Neural progenitor cell (in vitro differentiated cells): Measurements from ENCODE around the gene VRK3. TPM values are rescaled to one million over a fixed set of nuclear protein-coding genes. Genes with fewer than 3 reads are reported as not detected.

Experiments used
- DNase-seq: peaks from one replicate; pipeline ENCODE4 v3.0.0-alpha.2; 2016; ENCODE audit warnings: low spot score
- H2AFZ ChIP-seq: fragments of 200-600 bp; sonication (generic); replicated peaks from 2 replicates; pipeline ENCODE4 v1.6.1; 2016; ENCODE audit warnings: antibody characterized with exemption
- H3F3A ChIP-seq: fragments of 200-600 bp; sonication (generic); 2 replicates; pipeline ENCODE4 v1.6.1; 2016; ENCODE audit warnings: antibody characterized with exemption, low read depth
- H3K27ac ChIP-seq: fragments of 200-600 bp; sonication (generic); 2 replicates; pipeline ENCODE4 v1.5.1; 2016; ENCODE audit warnings: mild to moderate bottlenecking
- H3K27me3 ChIP-seq: fragments of 200-600 bp; sonication (generic); 2 replicates; pipeline ENCODE4 v1.6.1; 2016; ENCODE audit warnings: mild to moderate bottlenecking, moderate library complexity
- H3K36me3 ChIP-seq: fragments of 200-600 bp; sonication (generic); 2 replicates; pipeline ENCODE4 v1.5.1; 2016
- H3K4me1 ChIP-seq: fragments of 200-600 bp; sonication (generic); 2 replicates; pipeline ENCODE4 v1.6.1; 2016; ENCODE audit warnings: mixed run types
- H3K4me2 ChIP-seq: fragments of 200-600 bp; sonication (generic); 2 replicates; pipeline ENCODE4 v1.6.1; 2016
- H3K4me3 ChIP-seq: fragments of 200-600 bp; sonication (generic); 2 replicates; pipeline ENCODE4 v1.5.1; 2016
- H3K79me2 ChIP-seq: fragments of 200-600 bp; sonication (generic); 2 replicates; pipeline ENCODE4 v1.6.1; 2016; ENCODE audit warnings: low read depth
- H3K9ac ChIP-seq: fragments of 200-600 bp; sonication (generic); 2 replicates; pipeline ENCODE4 v1.6.1; 2016
- H3K9me3 ChIP-seq: fragments of 200-600 bp; sonication (generic); 2 replicates; pipeline ENCODE4 v1.5.1; 2016; ENCODE audit warnings: low read depth
- H4K20me1 ChIP-seq: fragments of 200-600 bp; sonication (generic); 2 replicates; pipeline ENCODE4 v1.6.1; 2016; ENCODE audit warnings: low read depth
- H3K27ac Mint-ChIP-seq: 3 replicates; pipeline ENCODE4 v1.8.0; 2021; ENCODE audit warnings: mixed read lengths
- H3K27me3 Mint-ChIP-seq: 2 replicates; pipeline ENCODE4 v1.8.0; 2022; ENCODE audit warnings: low read depth, mild to moderate bottlenecking, inconsistent platforms, moderate library complexity, mixed read lengths; ENCODE audit not compliant: insufficient read depth
- H3K36me3 Mint-ChIP-seq: 3 replicates; pipeline ENCODE4 v1.8.0; 2021; ENCODE audit warnings: mixed read lengths
- H3K4me1 Mint-ChIP-seq: 3 replicates; pipeline ENCODE4 v1.8.0; 2021; ENCODE audit warnings: mixed read lengths
- H3K4me3 Mint-ChIP-seq: 3 replicates; pipeline ENCODE4 v1.8.0; 2021; ENCODE audit warnings: mild to moderate bottlenecking, moderate library complexity, mixed read lengths
- H3K9me3 Mint-ChIP-seq: 3 replicates; pipeline ENCODE4 v1.8.0; 2020; ENCODE audit warnings: mixed read lengths
- EZH2 ChIP-seq: fragments of 200-600 bp; sonication (generic); IDR thresholded peaks from 2 replicates; pipeline ENCODE4 v1.6.1; 2017; ENCODE audit warnings: antibody characterized with exemption, mild to moderate bottlenecking, moderate library complexity
- EZH2phosphoT487 ChIP-seq: fragments of 200-600 bp; sonication (generic); IDR thresholded peaks from 2 replicates; pipeline ENCODE4 v1.6.1; 2017; ENCODE audit warnings: antibody characterized with exemption
- total RNA-seq: library from RNA; depleted of rRNA; stranded (reverse); fragments of >200 nt; gene quantifications from 2 replicates; pipeline ENCODE4 v1.2.3, GENCODE V29; 2015; ENCODE audit warnings: low replicate concordance
- TF ChIP-seq, protein P1 (sequence below): fragments of 200-600 bp; sonication (generic); IDR thresholded peaks from 2 replicates; pipeline ENCODE4 v1.5.1; 2017; ENCODE audit warnings: antibody characterized with exemption, mild to moderate bottlenecking

Gene VRK3
- total RNA-seq, 1 donor from 2014 or later: 21.6 TPM

DNA sequence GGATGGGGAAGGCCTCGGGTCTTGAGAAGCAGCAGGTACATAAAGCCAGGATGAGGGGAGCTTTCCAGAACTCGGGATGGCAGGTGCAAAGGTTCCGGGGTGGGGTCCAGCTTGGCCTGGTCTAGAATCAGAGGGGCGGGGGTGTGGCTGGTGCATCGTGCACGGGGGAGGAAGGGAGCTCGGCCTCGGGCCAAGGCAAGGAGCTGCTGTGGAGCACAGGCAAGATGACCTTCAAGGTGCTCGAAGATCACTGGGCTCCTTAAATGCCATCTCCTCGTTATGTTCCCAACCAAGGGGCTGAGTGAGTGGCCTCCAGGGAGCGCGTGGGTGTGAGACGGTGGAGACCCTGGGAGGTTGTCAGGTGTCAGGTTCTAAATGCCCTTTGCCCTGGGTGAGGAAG is 48.1 kb downstream of the VRK3 start:
- Mint-ChIP-seq H3K4me1 (peaks cover 4% of the 10 kb centered on the region), H3K27me3 (peaks cover 2% of the 10 kb centered on the region), H3K27ac (no peak overlapping the region), H3K9me3 (no peaks in the 10 kb centered on the region), H3K36me3 (peaks cover 12% of the 10 kb centered on the region), H3K4me3 (no peak overlapping the region)
- Histone ChIP-seq H4K20me1 (no peaks in the 10 kb centered on the region), H3K36me3 (no peaks in the 10 kb centered on the region), H3K9me3 (no peaks in the 10 kb centered on the region), H2AFZ (no peak overlapping the region), H3K4me2 (no peak overlapping the region), H3K79me2 (no peaks in the 10 kb centered on the region), H3K4me3 (no peak overlapping the region), H3K27me3 (no peaks in the 10 kb centered on the region), H3K27ac (no peak overlapping the region), H3K9ac (no peak overlapping the region), H3F3A (no peaks in the 10 kb centered on the region), H3K4me1 (no peaks in the 10 kb centered on the region)
- TF ChIP-seq, protein P1, sequence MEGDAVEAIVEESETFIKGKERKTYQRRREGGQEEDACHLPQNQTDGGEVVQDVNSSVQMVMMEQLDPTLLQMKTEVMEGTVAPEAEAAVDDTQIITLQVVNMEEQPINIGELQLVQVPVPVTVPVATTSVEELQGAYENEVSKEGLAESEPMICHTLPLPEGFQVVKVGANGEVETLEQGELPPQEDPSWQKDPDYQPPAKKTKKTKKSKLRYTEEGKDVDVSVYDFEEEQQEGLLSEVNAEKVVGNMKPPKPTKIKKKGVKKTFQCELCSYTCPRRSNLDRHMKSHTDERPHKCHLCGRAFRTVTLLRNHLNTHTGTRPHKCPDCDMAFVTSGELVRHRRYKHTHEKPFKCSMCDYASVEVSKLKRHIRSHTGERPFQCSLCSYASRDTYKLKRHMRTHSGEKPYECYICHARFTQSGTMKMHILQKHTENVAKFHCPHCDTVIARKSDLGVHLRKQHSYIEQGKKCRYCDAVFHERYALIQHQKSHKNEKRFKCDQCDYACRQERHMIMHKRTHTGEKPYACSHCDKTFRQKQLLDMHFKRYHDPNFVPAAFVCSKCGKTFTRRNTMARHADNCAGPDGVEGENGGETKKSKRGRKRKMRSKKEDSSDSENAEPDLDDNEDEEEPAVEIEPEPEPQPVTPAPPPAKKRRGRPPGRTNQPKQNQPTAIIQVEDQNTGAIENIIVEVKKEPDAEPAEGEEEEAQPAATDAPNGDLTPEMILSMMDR: no peak
- TF ChIP-seq EZH2phosphoT487: no peak
- no peak for TF ChIP-seq EZH2
- DNase-seq: no peak

DNA sequence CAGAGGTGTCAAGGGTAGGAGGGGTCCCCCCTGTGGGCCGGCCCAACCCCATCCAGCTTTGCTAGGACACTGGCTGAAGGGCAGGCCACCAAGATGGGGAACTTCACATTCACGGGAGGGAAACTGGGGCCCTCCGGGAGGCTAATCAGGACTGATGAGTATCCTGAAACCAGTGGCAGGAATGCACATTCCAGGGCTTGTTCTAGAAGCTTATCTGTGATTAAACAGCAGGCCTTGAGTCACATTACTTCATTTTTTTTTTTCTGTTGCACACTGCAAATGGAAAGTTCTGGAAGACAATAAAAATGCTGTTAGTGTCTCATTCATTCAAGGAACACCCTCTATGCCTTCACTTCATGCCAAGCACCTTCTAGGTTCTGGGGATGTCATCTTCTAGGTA is 48.7 kb downstream of the VRK3 start:
- H3K9me3 Mint-ChIP-seq: no peaks in the 10 kb centered on the region
- H3K27ac ChIP-seq: no peak overlapping the region
- H4K20me1 ChIP-seq: no peaks in the 10 kb centered on the region
- H3K4me3 ChIP-seq: no peak overlapping the region
- H3F3A ChIP-seq: no peaks in the 10 kb centered on the region
- H3K36me3 Mint-ChIP-seq: peaks cover 7% of the 10 kb centered on the region
- H3K27me3 ChIP-seq: no peaks in the 10 kb centered on the region
- H3K4me1 Mint-ChIP-seq: peaks cover under 1% of the 10 kb centered on the region
- H2AFZ ChIP-seq: no peak overlapping the region
- no peak overlapping the region for H3K9ac ChIP-seq
- H3K27ac Mint-ChIP-seq: no peak overlapping the region
- H3K4me3 Mint-ChIP-seq: no peak overlapping the region
- no peaks in the 10 kb centered on the region for H3K79me2 ChIP-seq
- no peaks in the 10 kb centered on the region for H3K36me3 ChIP-seq
- H3K4me1 ChIP-seq: no peaks in the 10 kb centered on the region
- H3K4me2 ChIP-seq: no peak overlapping the region
- H3K9me3 ChIP-seq: no peaks in the 10 kb centered on the region
- no peak for DNase-seq
- peaks cover 2% of the 10 kb centered on the region for H3K27me3 Mint-ChIP-seq
- TF ChIP-seq EZH2 (no peak), EZH2phosphoT487 (no peak)
- TF ChIP-seq, protein P1: no peak

- Mint-ChIP-seq H3K27me3 (no peaks in the 10 kb centered on the region), H3K27ac (no peak overlapping the region), H3K4me3 (no peak overlapping the region), H3K36me3 (peaks cover 3% of the 10 kb centered on the region), H3K9me3 (no peaks in the 10 kb centered on the region), H3K4me1 (no peaks in the 10 kb centered on the region)
- TF ChIP-seq, protein P1: no peak
- TF ChIP-seq EZH2 (no peak), EZH2phosphoT487 (no peak)
- no peak overlapping the region for H3K4me2 ChIP-seq
- H2AFZ ChIP-seq: no peak overlapping the region
- no peaks in the 10 kb centered on the region for H3K79me2 ChIP-seq
- no peak overlapping the region for H3K4me3 ChIP-seq
- DNase-seq: no peak
- no peaks in the 10 kb centered on the region for H3K36me3 ChIP-seq
- no peaks in the 10 kb centered on the region for H3K27me3 ChIP-seq
- H3K4me1 ChIP-seq: no peaks in the 10 kb centered on the region
- no peak overlapping the region for H3K9ac ChIP-seq
- no peaks in the 10 kb centered on the region for H3F3A ChIP-seq
- no peak overlapping the region for H3K27ac ChIP-seq
- no peaks in the 10 kb centered on the region for H4K20me1 ChIP-seq
- H3K9me3 ChIP-seq: no peaks in the 10 kb centered on the region
Measured at GRCh38 chr19:49975051-49975450, 50.1 kb downstream of the VRK3 start.

DNA sequence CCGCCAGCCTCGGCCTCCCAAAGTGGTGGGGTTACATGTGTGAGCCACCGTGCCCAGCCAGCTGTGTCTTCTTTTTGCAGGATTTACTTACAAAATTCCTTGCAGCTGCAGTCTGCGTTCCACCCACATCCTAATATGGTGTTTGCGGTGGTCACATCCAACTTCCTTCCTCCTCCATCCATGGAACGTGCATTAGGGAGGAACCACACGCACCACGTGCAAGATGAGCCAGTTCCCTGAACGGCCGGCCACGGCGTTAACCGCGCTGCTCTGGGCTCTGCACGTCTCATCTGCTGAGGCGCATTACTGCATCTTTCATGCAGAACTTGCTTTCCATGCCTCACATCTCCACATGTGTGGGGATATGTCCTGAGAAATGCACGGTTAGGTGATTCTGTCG is 51.2 kb downstream of the VRK3 start:
- Histone ChIP-seq H3K9me3 (no peaks in the 10 kb centered on the region), H2AFZ (no peak overlapping the region), H3K9ac (no peak overlapping the region), H4K20me1 (no peaks in the 10 kb centered on the region), H3K27me3 (no peaks in the 10 kb centered on the region), H3K4me3 (no peak overlapping the region), H3K4me1 (no peaks in the 10 kb centered on the region), H3F3A (no peaks in the 10 kb centered on the region), H3K4me2 (no peak overlapping the region), H3K36me3 (no peaks in the 10 kb centered on the region), H3K79me2 (no peaks in the 10 kb centered on the region), H3K27ac (no peak overlapping the region)
- Mint-ChIP-seq H3K36me3 (peaks cover 3% of the 10 kb centered on the region), H3K4me3 (no peak overlapping the region), H3K27me3 (peaks cover 2% of the 10 kb centered on the region), H3K4me1 (no peaks in the 10 kb centered on the region), H3K9me3 (no peaks in the 10 kb centered on the region), H3K27ac (no peak overlapping the region)
- TF ChIP-seq EZH2: no peak
- DNase-seq: no peak
